G401 (cell line): Measurements from ENCODE around the gene RNF135. TPM values are rescaled to one million over a fixed set of nuclear protein-coding genes. Genes with fewer than 3 reads are reported as not detected.
A peak's percentile ranks its signal among the peaks of the same experiment; 100 is the strongest.
"Not testable (repeated sequence)": the region's sequence is repeated elsewhere in the genome, so short reads cannot be mapped to it uniquely, and the experiment has no call there.

Experiments used
- DNase-seq: peaks from one replicate; pipeline ENCODE4 v3.0.0-alpha.2; 2015; ENCODE audit warnings: low spot score
- in situ Hi-C: cut with HindIII; loops from 2 replicates; pipeline ENCODE4 v1.10.0; 2016; ENCODE audit warnings: low sequenced_read_pairs, mixed read lengths
- total RNA-seq: library from RNA; depleted of rRNA; stranded (reverse); fragments of >200 nt; shearing (Covaris generic); gene quantifications from 2 replicates; pipeline ENCODE4 v1.2.3, GENCODE V29; 2014

RNF135 gene
- total RNA-seq, 1 experiment from 2014 or later: 1.2 TPM

- in situ Hi-C loops: no loop called here
Observed at GRCh38 chr17:30992551-30992950, 21.7 kb downstream of the RNF135 start.

GRCh38 chr17:30995347-30995746 is 24.5 kb downstream of the RNF135 start:
- no peak for DNase-seq
- in situ Hi-C loops: no loop called here

More at GRCh38 chr17:30992551-30992950, 21.7 kb downstream of the RNF135 start:
- no peak for DNase-seq

- in situ Hi-C loops: no loop called here
Observed at GRCh38 chr17:30996486-30996885, 25.6 kb downstream of the RNF135 start.

GRCh38 chr17:30997270-30997669 is 26.4 kb downstream of the RNF135 start:
- in situ Hi-C loops: no loop called here
- DNase-seq: no peak

More at GRCh38 chr17:30996486-30996885, 25.6 kb downstream of the RNF135 start:
- no peak for DNase-seq

GRCh38 chr17:30997842-30998241 is 27.0 kb downstream of the RNF135 start:
- no peak for DNase-seq
- in situ Hi-C loops: no loop called here

GRCh38 chr17:31002047-31002446 is 31.2 kb downstream of the RNF135 start:
- in situ Hi-C loops: no loop called here
- DNase-seq: no peak

GRCh38 chr17:31003225-31003866 is 32.5 kb downstream of the RNF135 start:
- in situ Hi-C loops: no loop called here
- no peak for DNase-seq

GRCh38 chr17:31004160-31004559 is 33.3 kb downstream of the RNF135 start:
- in situ Hi-C loops: no loop called here
- DNase-seq: no peak

GRCh38 chr17:31007695-31008373 is 37.0 kb downstream of the RNF135 start:
- in situ Hi-C loops: no loop called here
- no peak for DNase-seq

GRCh38 chr17:31008374-31009041 is 37.7 kb downstream of the RNF135 start:
- peak; percentile 60 for DNase-seq

GRCh38 chr17:31009042-31009702 is 38.3 kb downstream of the RNF135 start:
- peak; percentile 39 for DNase-seq
- in situ Hi-C loops: not testable (repeated sequence)

More at GRCh38 chr17:31008374-31009041, 37.7 kb downstream of the RNF135 start:
- in situ Hi-C loops: no loop called here

GRCh38 chr17:31010014-31010413 is 39.2 kb downstream of the RNF135 start:
- in situ Hi-C loops: not testable (repeated sequence)
- peak; percentile 45 for DNase-seq

GRCh38 chr17:31013844-31014243 is 43.0 kb downstream of the RNF135 start:
- DNase-seq: no peak
- in situ Hi-C loops: no loop called here

- DNase-seq: no peak
- in situ Hi-C loops: no loop called here
Observed at GRCh38 chr17:31015639-31016038, 44.8 kb downstream of the RNF135 start.

- no peak for DNase-seq
- in situ Hi-C loops: no loop called here
Observed at GRCh38 chr17:31019004-31019403, 48.2 kb downstream of the RNF135 start.

GRCh38 chr17:31023171-31023570 is 52.3 kb downstream of the RNF135 start:
- in situ Hi-C loops, DNase-seq: not testable (repeated sequence)

GRCh38 chr17:31031841-31032240 is 61.0 kb downstream of the RNF135 start:
- in situ Hi-C loops: no loop called here
- DNase-seq: no peak

- in situ Hi-C loops, DNase-seq: not testable (repeated sequence)
Observed at GRCh38 chr17:31035611-31036010, 64.8 kb downstream of the RNF135 start.

- in situ Hi-C loops, DNase-seq: not testable (repeated sequence)
Observed at GRCh38 chr17:31040837-31041236, 70.0 kb downstream of the RNF135 start.

- in situ Hi-C loops: not testable (repeated sequence)
Observed at GRCh38 chr17:31042378-31042777, 71.5 kb downstream of the RNF135 start.

More at GRCh38 chr17:31042378-31042777, 71.5 kb downstream of the RNF135 start:
- not testable (repeated sequence) for DNase-seq
